Activated naive CD8-positive, alpha-beta T cell treated with anti-CD3 and anti-CD28 coated beads, Interleukin-2, amount 50 U/mL, for 24 hours (primary cell): ENCODE data around the gene CLMP.

Experiments used
- ATAC-seq: fragments of 150-1000 bp; cut with Tn5 transposase; one replicate; pipeline ENCODE4 v1.10.0; 2021
- DNase-seq: peaks from one replicate; pipeline ENCODE4 v3.0.0; 2021
- H3K27ac Mint-ChIP-seq: one replicate; pipeline ENCODE4 v1.8.0; 2021; ENCODE audit warnings: mild to moderate bottlenecking, mixed read lengths
- H3K27me3 Mint-ChIP-seq: one replicate; pipeline ENCODE4 v1.8.0; 2021; ENCODE audit warnings: mixed read lengths
- H3K36me3 Mint-ChIP-seq: one replicate; pipeline ENCODE4 v1.8.0; 2021; ENCODE audit warnings: low read depth, mixed read lengths
- H3K4me1 Mint-ChIP-seq: one replicate; pipeline ENCODE4 v1.8.0; 2021; ENCODE audit warnings: mixed read lengths
- H3K4me3 Mint-ChIP-seq: one replicate; pipeline ENCODE4 v1.8.0; 2021; ENCODE audit warnings: mild to moderate bottlenecking, moderate library complexity, mixed read lengths
- H3K9me3 Mint-ChIP-seq: one replicate; pipeline ENCODE4 v1.8.0; 2021; ENCODE audit warnings: mixed read lengths

Gene CLMP

GRCh38 chr11:123195188-123196059, at the start of gene CLMP:
CLMP (minus strand) TSS chr11:123195248; CDS start chr11:123194940, 308 bp downstream.
- H3K4me1 Mint-ChIP-seq: peaks cover 17% of the 10 kb centered on the region
- no peaks in the 10 kb centered on the region for H3K36me3 Mint-ChIP-seq
- H3K4me3 Mint-ChIP-seq: peak within 1 kb of the TSS; percentile 73
- no peaks in the 10 kb centered on the region for H3K9me3 Mint-ChIP-seq
- H3K27me3 Mint-ChIP-seq: peaks cover 70% of the 10 kb centered on the region
- H3K27ac Mint-ChIP-seq: no peak within 1 kb of the TSS
- ATAC-seq (no peak), DNase-seq (peak; percentile 20)

DNA sequence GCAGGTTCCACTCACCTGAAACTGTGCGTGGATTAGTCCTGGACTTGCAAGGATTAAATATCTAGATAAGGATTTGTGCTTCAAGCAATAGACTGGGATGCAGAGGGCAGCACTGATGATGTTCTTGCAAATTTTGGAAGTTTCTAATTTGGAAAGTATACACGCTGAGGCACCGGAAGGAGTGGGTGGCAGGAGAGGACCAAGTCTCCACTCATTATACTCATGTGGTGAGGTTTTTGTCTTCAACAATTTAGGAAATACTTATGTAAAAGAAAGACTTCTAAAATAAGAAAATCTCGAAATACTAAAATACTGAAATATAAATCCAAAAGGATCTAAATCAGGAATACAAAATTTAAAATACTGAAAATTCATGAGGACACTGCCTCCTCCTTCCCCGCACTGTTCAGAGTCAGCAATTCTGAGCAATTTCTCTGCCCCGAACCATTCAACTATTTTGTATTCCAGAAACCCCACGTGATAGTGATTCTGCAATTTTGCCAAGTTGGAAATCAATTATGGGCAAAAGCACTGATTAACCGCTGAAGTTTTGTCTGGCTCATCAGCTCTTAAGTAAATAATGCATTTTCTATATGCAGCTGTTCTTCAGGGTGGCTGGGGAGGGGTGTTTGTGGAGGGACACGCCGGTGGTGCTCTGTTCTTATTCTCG, 47.0 kb upstream of the CLMP start:
- H3K9me3 Mint-ChIP-seq: no peaks in the 10 kb centered on the region
- no peaks in the 10 kb centered on the region for H3K36me3 Mint-ChIP-seq
- H3K4me1 Mint-ChIP-seq: peaks cover 2% of the 10 kb centered on the region
- no peak overlapping the region for H3K4me3 Mint-ChIP-seq
- H3K27ac Mint-ChIP-seq: no peak overlapping the region
- H3K27me3 Mint-ChIP-seq: peaks cover 2% of the 10 kb centered on the region
- ATAC-seq (no peak), DNase-seq (no peak)

- no peaks in the 10 kb centered on the region for H3K4me1 Mint-ChIP-seq
- no peaks in the 10 kb centered on the region for H3K27me3 Mint-ChIP-seq
- H3K36me3 Mint-ChIP-seq: no peaks in the 10 kb centered on the region
- H3K9me3 Mint-ChIP-seq: no peaks in the 10 kb centered on the region
- no peak overlapping the region for H3K4me3 Mint-ChIP-seq
- DNase-seq (no peak), ATAC-seq (no peak)
- H3K27ac Mint-ChIP-seq: no peak overlapping the region
Measured at GRCh38 chr11:123241294-123241693, 46.2 kb upstream of the CLMP start.

- H3K4me1 Mint-ChIP-seq: peaks cover 4% of the 10 kb centered on the region
- no peak for ATAC-seq
- H3K27ac Mint-ChIP-seq: no peak overlapping the region
- H3K4me3 Mint-ChIP-seq: no peak overlapping the region
- no peaks in the 10 kb centered on the region for H3K36me3 Mint-ChIP-seq
- DNase-seq: no peak
- H3K27me3 Mint-ChIP-seq: no peaks in the 10 kb centered on the region
- no peaks in the 10 kb centered on the region for H3K9me3 Mint-ChIP-seq
Measured at GRCh38 chr11:123239191-123240150, 44.4 kb upstream of the CLMP start.

GRCh38 chr11:123238297-123238696, 43.2 kb upstream of the CLMP start:
- no peak overlapping the region for H3K27ac Mint-ChIP-seq
- no peak overlapping the region for H3K4me3 Mint-ChIP-seq
- no peaks in the 10 kb centered on the region for H3K9me3 Mint-ChIP-seq
- H3K36me3 Mint-ChIP-seq: no peaks in the 10 kb centered on the region
- peaks cover 12% of the 10 kb centered on the region for H3K4me1 Mint-ChIP-seq
- ATAC-seq (peak; percentile 24), DNase-seq (no peak)
- no peaks in the 10 kb centered on the region for H3K27me3 Mint-ChIP-seq

DNA sequence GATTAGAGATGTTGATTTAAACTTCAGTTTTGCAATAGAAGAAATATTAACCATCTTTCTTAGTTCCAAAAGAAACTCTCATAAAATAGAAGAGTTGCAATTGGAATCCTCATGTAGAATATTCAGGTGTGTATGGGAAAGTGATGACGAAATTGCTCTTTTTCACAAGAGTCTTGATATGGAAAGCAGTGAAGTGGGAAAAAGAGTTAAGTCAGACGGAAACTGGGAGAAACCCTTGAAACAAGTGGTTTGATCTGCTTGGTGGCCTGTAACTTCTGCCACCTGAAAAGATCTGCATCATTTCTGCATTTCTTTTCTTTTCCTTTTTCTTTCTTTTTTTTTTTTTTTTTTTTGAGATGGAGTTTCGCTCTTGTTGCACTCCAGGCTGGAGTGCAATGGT, 41.8 kb upstream of the CLMP start:
- H3K36me3 Mint-ChIP-seq: no peaks in the 10 kb centered on the region
- DNase-seq (no peak), ATAC-seq (no peak)
- H3K27me3 Mint-ChIP-seq: no peaks in the 10 kb centered on the region
- H3K9me3 Mint-ChIP-seq: no peaks in the 10 kb centered on the region
- peaks cover 21% of the 10 kb centered on the region for H3K4me1 Mint-ChIP-seq
- no peak overlapping the region for H3K27ac Mint-ChIP-seq
- no peak overlapping the region for H3K4me3 Mint-ChIP-seq

DNA sequence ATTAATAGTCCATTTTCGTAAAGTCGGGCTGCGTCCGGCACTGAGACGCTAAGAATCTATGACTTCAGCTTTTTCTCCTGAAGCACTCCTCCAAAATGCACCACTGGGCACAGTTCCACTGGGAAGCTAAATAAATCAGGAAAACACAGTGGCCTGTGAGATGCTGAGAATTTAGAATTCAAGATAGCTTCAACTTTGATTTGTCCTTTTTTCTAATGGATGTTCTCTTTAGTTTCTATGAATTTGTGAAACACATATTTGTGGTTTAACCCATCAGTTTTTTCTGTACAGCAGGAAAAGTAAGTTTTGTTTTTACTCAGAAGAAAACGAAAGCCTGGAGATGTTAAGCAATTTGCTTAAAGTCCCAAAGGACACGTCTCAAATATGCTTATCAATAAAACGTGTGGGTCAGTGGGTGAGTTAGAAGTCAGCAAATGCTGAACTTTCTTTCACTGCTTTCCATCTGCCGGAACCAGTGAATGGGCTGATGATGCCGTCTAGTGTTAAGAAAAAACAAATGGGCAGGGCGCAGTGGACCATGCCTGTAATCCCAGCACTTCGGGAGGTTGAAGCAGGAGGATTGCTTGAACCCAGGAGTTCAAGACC, 40.7 kb upstream of the CLMP start:
- no peak for DNase-seq
- H3K36me3 Mint-ChIP-seq: no peaks in the 10 kb centered on the region
- no peaks in the 10 kb centered on the region for H3K9me3 Mint-ChIP-seq
- H3K27ac Mint-ChIP-seq: no peak overlapping the region
- no peak for ATAC-seq
- H3K27me3 Mint-ChIP-seq: no peaks in the 10 kb centered on the region
- H3K4me1 Mint-ChIP-seq: peaks cover 21% of the 10 kb centered on the region
- no peak overlapping the region for H3K4me3 Mint-ChIP-seq

DNA sequence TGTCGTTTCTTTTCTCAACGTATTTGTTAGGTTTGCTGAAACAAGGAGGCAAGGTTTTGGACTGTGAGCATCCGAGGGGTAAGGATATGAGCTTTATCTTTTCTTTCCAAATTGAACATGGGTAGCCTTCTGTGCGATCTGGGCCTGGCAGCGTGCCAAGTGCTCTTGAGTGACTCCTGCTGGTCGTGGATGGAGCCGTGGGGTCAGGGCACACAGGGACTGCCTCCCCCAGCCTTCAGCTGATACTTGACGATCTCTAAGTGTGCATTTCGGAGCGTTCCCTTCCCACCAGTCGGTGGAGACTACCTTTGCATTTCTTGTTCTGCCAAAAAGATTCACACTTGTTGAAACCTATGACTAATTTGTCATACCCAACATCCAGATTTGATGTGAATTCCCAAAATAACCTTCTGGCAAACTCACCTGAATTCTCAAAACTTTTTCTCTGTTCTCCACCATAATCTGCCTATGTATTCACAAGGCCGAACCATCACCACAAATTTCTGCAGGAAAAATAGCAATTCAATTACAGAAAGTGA, 40.1 kb upstream of the CLMP start:
- H3K36me3 Mint-ChIP-seq: no peaks in the 10 kb centered on the region
- no peak overlapping the region for H3K27ac Mint-ChIP-seq
- no peaks in the 10 kb centered on the region for H3K27me3 Mint-ChIP-seq
- peaks cover 21% of the 10 kb centered on the region for H3K4me1 Mint-ChIP-seq
- DNase-seq (peak; percentile 42), ATAC-seq (no peak)
- no peak overlapping the region for H3K4me3 Mint-ChIP-seq
- H3K9me3 Mint-ChIP-seq: no peaks in the 10 kb centered on the region

- H3K4me3 Mint-ChIP-seq: no peak overlapping the region
Measured at GRCh38 chr11:123233975-123234334, 38.9 kb upstream of the CLMP start.

GRCh38 chr11:123233280-123233974, 38.4 kb upstream of the CLMP start:
- ATAC-seq (peak; percentile 54), DNase-seq (no peak)
- no peaks in the 10 kb centered on the region for H3K27me3 Mint-ChIP-seq
- H3K36me3 Mint-ChIP-seq: no peaks in the 10 kb centered on the region
- H3K4me1 Mint-ChIP-seq: peaks cover 21% of the 10 kb centered on the region
- no peak overlapping the region for H3K4me3 Mint-ChIP-seq
- H3K27ac Mint-ChIP-seq: peak overlapping the region; percentile 88
- no peaks in the 10 kb centered on the region for H3K9me3 Mint-ChIP-seq

More at GRCh38 chr11:123233975-123234334, 38.9 kb upstream of the CLMP start:
- Mint-ChIP-seq H3K27me3 (no peaks in the 10 kb centered on the region), H3K4me1 (peaks cover 21% of the 10 kb centered on the region), H3K36me3 (no peaks in the 10 kb centered on the region), H3K27ac (no peak overlapping the region), H3K9me3 (no peaks in the 10 kb centered on the region)
- no peak for DNase-seq
- ATAC-seq: no peak

- Mint-ChIP-seq H3K4me3 (no peak overlapping the region), H3K36me3 (no peaks in the 10 kb centered on the region), H3K9me3 (no peaks in the 10 kb centered on the region), H3K4me1 (peaks cover 21% of the 10 kb centered on the region), H3K27ac (no peak overlapping the region), H3K27me3 (no peaks in the 10 kb centered on the region)
- ATAC-seq (no peak), DNase-seq (no peak)
Measured at GRCh38 chr11:123231777-123232176, 36.7 kb upstream of the CLMP start.

DNA sequence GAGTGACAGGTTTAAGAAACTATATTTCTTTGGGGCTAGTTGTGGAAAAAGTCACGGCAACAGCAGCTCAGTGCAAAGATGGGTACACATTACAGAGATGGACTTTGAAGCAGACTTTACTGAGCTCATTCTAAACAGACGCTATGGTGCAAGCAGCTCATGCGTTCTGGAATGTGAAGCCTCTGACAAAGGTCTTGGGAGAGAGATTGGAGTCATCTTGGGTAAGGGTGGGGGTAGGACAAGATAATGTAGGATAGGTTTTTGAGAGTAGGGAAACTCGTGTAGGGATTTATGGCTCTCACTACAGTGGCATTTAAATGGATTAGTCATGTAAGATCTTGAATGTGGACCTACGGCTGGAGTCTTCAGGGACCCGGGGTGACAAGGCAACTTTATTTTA, 36.2 kb upstream of the CLMP start:
- Mint-ChIP-seq H3K36me3 (no peaks in the 10 kb centered on the region), H3K27ac (no peak overlapping the region), H3K27me3 (no peaks in the 10 kb centered on the region), H3K9me3 (no peaks in the 10 kb centered on the region), H3K4me1 (peaks cover 21% of the 10 kb centered on the region), H3K4me3 (no peak overlapping the region)
- ATAC-seq (no peak), DNase-seq (no peak)

DNA sequence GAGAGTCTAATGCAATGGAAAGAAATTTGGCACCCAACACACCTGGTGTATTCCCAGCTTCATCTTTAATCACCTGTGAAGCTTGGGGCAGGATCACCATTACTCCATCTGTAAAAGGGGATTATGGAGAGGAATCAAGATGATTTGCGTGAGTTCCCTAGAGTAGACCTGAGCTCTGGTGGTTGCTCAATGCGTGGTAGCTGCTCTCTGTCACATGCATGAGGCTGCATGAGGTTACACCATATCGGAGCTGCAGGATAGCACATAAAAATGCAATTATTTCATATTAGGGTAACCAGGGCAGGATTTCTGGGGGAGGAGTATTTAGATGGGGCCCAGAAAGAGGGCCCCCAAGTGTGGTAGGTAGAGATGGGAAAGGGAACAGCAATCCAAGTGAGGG, 35.3 kb upstream of the CLMP start:
- no peak for DNase-seq
- H3K9me3 Mint-ChIP-seq: no peaks in the 10 kb centered on the region
- no peak overlapping the region for H3K4me3 Mint-ChIP-seq
- peaks cover 8% of the 10 kb centered on the region for H3K27me3 Mint-ChIP-seq
- no peaks in the 10 kb centered on the region for H3K36me3 Mint-ChIP-seq
- no peak for ATAC-seq
- H3K4me1 Mint-ChIP-seq: peaks cover 21% of the 10 kb centered on the region
- H3K27ac Mint-ChIP-seq: no peak overlapping the region
